ENCODE measurements around the gene RANBP3L. TPM values are rescaled to one million over a fixed set of nuclear protein-coding genes. Genes with fewer than 3 reads are reported as not detected.
A peak's percentile ranks its signal among the peaks of the same experiment; 100 is the strongest.

The RANBP3L gene
- total and polyA plus RNA-seq, 2 of the 4 experiments (the other 2 are of a cell fraction), result not detected

DNA sequence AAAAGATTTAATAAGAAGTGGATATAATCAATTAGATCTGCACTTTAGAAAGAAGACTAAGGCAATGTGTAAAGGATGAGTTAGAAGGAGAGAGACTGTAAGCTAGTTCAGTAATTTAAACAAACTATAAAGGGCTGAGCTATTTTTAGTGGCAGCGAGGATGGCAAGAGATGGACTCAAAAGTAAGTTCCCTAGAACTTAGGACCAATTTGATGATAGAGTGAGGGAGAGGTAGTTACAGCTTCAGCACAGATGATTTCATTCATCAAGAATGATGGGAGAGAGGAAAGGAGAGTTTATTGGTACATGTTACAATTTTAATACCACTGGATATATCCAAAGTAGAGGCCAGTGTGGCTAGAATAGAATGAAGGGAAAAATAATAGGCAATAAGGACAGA is 79.1 kb downstream of the RANBP3L start:
- no peak for TF ChIP-seq MAZ (IDR thresholded peaks at IDR 0.05; ENCODE audit: borderline replicate concordance, low read depth, low read length)
- TF ChIP-seq CEBPB (IDR thresholded peaks at IDR 0.05; ENCODE audit: low read depth, low read length), result no peak
- TF ChIP-seq MAFK (IDR thresholded peaks at IDR 0.05; ENCODE audit: low read depth, low read length), result no peak
- TF ChIP-seq FOS (IDR thresholded peaks at IDR 0.05; ENCODE audit: low read depth, low read length), result no peak
- no peak for TF ChIP-seq NFE2L2 (IDR thresholded peaks at IDR 0.05; ENCODE audit: low read depth, low read length)
- TF ChIP-seq, protein P1, sequence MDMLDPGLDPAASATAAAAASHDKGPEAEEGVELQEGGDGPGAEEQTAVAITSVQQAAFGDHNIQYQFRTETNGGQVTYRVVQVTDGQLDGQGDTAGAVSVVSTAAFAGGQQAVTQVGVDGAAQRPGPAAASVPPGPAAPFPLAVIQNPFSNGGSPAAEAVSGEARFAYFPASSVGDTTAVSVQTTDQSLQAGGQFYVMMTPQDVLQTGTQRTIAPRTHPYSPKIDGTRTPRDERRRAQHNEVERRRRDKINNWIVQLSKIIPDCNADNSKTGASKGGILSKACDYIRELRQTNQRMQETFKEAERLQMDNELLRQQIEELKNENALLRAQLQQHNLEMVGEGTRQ (IDR thresholded peaks at IDR 0.05; ENCODE audit: low read depth, low read length), result no peak
- no peak for TF ChIP-seq RFX5 (IDR thresholded peaks at IDR 0.05; ENCODE audit: low read depth, low read length)
- ATAC-seq (ENCODE audit: low read depth) (peak; percentile 77), DNase-seq (peak; percentile 63)
- CTCF ChIA-PET, result no interaction called here
- H3K4me1 ChIP-seq (ENCODE audit: control insufficient read depth, insufficient read depth, low read length), result peaks cover 2% of the 10 kb centered on the region
- H2AFZ ChIP-seq (replicated peaks; ENCODE audit: low read length, poor library complexity), result no peak overlapping the region
- POLR2A ChIA-PET (ENCODE audit: unreplicated experiment), result no interaction called here
- peak overlapping the region; percentile 7 for H2BK5ac ChIP-seq (ENCODE audit: low read depth, low read length, poor library complexity, severe bottlenecking)
- no peak overlapping the region for H3K4me3 ChIP-seq (ENCODE audit: insufficient read depth, low read depth, low read length)
- 0 out of 2 replicates have a peak, but pooled peaks cover 2% of the 10 kb centered on the region for H3K9me1 ChIP-seq (ENCODE audit: insufficient read depth, low read length)
- H3K27me3 ChIP-seq (ENCODE audit: control insufficient read depth, insufficient read depth, low read length), result no peaks in the 10 kb centered on the region
- H2AK5ac ChIP-seq (ENCODE audit: low read depth, low read length), result peak overlapping the region; percentile 72; the same call in 1 of the 2 replicates
- in situ Hi-C loops (cut with MboI; ENCODE audit: low sequenced_read_pairs), result loop anchor here (10.0 kb wide), 1 partner anchor 82 kb away; the partner anchor contains the start of gene RANBP3L
- H3K23ac ChIP-seq (ENCODE audit: low read depth, low read length), result no peak overlapping the region
- BruUV-seq (replicated peaks), result no TSS peak
- H4K5ac ChIP-seq (ENCODE audit: low read depth, low read length), result no peak overlapping the region
- peak overlapping the region in 1 of 2 experiments; percentile 43; a peak in 1 of 4 replicates for H4K8ac ChIP-seq (ENCODE audit: low read depth in 2 of 2, low read length in 2 of 2)
- intact Hi-C loops (cut with micrococcal nuclease), result no loop called here
- H3K9me3 ChIP-seq (ENCODE audit: control insufficient read depth, insufficient read depth, low read length), result no peaks in the 10 kb centered on the region
- H4K91ac ChIP-seq (ENCODE audit: insufficient read depth, low read depth, low read length), result no peak overlapping the region
- H3K18ac ChIP-seq (ENCODE audit: low read depth, low read length), result no peak overlapping the region
- H3K27ac ChIP-seq (ENCODE audit: insufficient read depth, low read length), result no peak overlapping the region
- H3K36me3 ChIP-seq (ENCODE audit: control insufficient read depth, insufficient read depth, low read length), result peaks cover 8% of the 10 kb centered on the region
- H3K56ac ChIP-seq (ENCODE audit: extremely low read depth, insufficient read depth, low read length), result no peak overlapping the region
- WGBS, 2 experiments (ENCODE audit: extremely low coverage in 2 of 2, insufficient read length in 1 of 2), result no CpG with 5 or more reads among the region's 1 CpG
- peaks cover 0 to 6% of the 10 kb centered on the region in 2 experiments; a peak in 1 of 4 replicates for H3K79me1 ChIP-seq (ENCODE audit: low read depth in 1 of 2, low read length in 2 of 2)
- peak overlapping the region; percentile 17; the same call in 1 of the 2 replicates for H3K4me2 ChIP-seq (ENCODE audit: low read depth, low read length)
- H3K9ac ChIP-seq (ENCODE audit: low read depth, low read length), result no peak overlapping the region
- dilution Hi-C loops (cut with HindIII; ENCODE audit: low sequenced_read_pairs, unreplicated experiment), result no loop called here
- H2BK20ac ChIP-seq (ENCODE audit: low read depth, low read length), result no peak overlapping the region
- H3K4ac ChIP-seq (ENCODE audit: low read depth, low read length), result no peak overlapping the region
- no peaks in the 10 kb centered on the region for H4K20me1 ChIP-seq (ENCODE audit: insufficient read depth, low read length)
- H2BK15ac ChIP-seq (ENCODE audit: low read depth, low read length), result no peak overlapping the region
- no peak overlapping the region for H3K14ac ChIP-seq (replicated peaks; ENCODE audit: low read depth, low read length)
- no peak overlapping the region for H2BK120ac ChIP-seq (ENCODE audit: low read depth, low read length)
- H2AK9ac ChIP-seq (replicated peaks; ENCODE audit: low read depth, low read length, poor library complexity), result no peak overlapping the region

Measured in IMR-90 (cell line).